Measurements from ENCODE around the gene PLXNB3. TPM values are rescaled to one million over a fixed set of nuclear protein-coding genes. Genes with fewer than 3 reads are reported as not detected.
"Not testable (repeated sequence)": the region's sequence is repeated elsewhere in the genome, so short reads cannot be mapped to it uniquely, and the experiment has no call there.

Gene PLXNB3
- polyA plus RNA-seq, 1 donor from 2014 or later: 0.48 TPM

GRCh38 chrX:153742796-153743467, 21.1 kb upstream of the PLXNB3 start:
- not testable (repeated sequence) for H3K9me3 ChIP-seq (ENCODE audit: low read length); H3K79me2 ChIP-seq (replicated peaks; ENCODE audit: insufficient read depth, low read length); H3K36me3 ChIP-seq (ENCODE audit: insufficient read depth, low read length); H4K20me1 ChIP-seq (ENCODE audit: insufficient read depth); H3K9ac ChIP-seq (ENCODE audit: low read length); H3K27me3 ChIP-seq (ENCODE audit: insufficient read depth, low read depth, low read length); H2AFZ ChIP-seq (ENCODE audit: low read depth, low read length); H3K4me2 ChIP-seq (ENCODE audit: low read length); H3K9me2 ChIP-seq (ENCODE audit: insufficient read depth, low read length); H3K4me3 ChIP-seq (ENCODE audit: low read length); H3K27ac ChIP-seq (ENCODE audit: low read length); H3F3A ChIP-seq (ENCODE audit: insufficient read depth, low read length, poor library complexity, severe bottlenecking)

DNA sequence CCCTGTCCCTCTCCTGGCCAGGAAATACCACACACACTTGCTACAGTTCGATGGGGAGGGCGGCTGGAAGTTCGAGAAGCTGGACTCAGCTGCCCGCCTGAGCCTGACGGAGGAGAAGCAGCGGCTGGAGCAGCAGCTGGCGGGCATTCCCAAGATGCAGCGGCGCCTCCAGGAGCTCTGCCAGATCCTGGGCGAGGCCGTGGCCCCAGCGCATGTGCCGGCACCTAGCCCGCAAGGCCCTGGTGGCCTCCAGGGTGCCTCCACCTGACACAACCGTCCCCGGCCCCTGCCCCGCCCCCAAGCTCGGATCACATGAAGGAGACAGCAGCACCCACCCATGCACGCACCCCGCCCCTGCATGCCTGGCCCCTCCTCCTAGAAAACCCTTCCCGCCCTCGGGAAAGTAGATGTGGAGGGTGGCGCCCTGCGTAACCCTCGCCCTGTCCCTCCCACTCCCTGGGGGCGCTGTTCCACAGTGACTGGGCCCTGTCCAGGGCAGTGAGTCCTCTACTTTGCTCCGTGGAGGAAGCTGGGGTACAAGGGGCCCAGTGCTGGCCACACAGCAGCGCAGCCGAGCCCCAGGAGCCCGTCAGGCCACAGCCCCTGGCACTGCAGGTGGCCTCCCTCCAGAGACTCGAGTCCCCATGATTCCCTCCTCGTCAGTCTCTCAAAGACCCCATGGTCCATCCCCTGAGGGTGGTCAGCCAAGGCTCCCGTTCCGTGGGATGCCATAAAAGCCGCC, 20.4 kb upstream of the PLXNB3 start:
- not testable (repeated sequence) for H3K79me2 ChIP-seq (replicated peaks; ENCODE audit: insufficient read depth, low read length); H3K4me3 ChIP-seq (ENCODE audit: low read length); H3K9me3 ChIP-seq (ENCODE audit: low read length); H3K9ac ChIP-seq (ENCODE audit: low read length); H2AFZ ChIP-seq (ENCODE audit: low read depth, low read length); H4K20me1 ChIP-seq (ENCODE audit: insufficient read depth); H3K36me3 ChIP-seq (ENCODE audit: insufficient read depth, low read length); H3K9me2 ChIP-seq (ENCODE audit: insufficient read depth, low read length); H3K4me2 ChIP-seq (ENCODE audit: low read length); H3K27ac ChIP-seq (ENCODE audit: low read length); H3F3A ChIP-seq (ENCODE audit: insufficient read depth, low read length, poor library complexity, severe bottlenecking); H3K27me3 ChIP-seq (ENCODE audit: insufficient read depth, low read depth, low read length)

- H4K20me1 ChIP-seq (ENCODE audit: insufficient read depth): no peaks in the 10 kb centered on the region
- H3F3A ChIP-seq (ENCODE audit: insufficient read depth, low read length, poor library complexity, severe bottlenecking): no peaks in the 10 kb centered on the region
- no peak overlapping the region for H3K4me3 ChIP-seq (ENCODE audit: low read length)
- H2AFZ ChIP-seq (ENCODE audit: low read depth, low read length): no peak overlapping the region
- no peaks in the 10 kb centered on the region for H3K79me2 ChIP-seq (replicated peaks; ENCODE audit: insufficient read depth, low read length)
- no peaks in the 10 kb centered on the region for H3K36me3 ChIP-seq (ENCODE audit: insufficient read depth, low read length)
- H3K27me3 ChIP-seq (ENCODE audit: insufficient read depth, low read depth, low read length): no peaks in the 10 kb centered on the region
- H3K9ac ChIP-seq (ENCODE audit: low read length): no peak overlapping the region
- no peak for TF ChIP-seq RAD21 (conservative IDR thresholded peaks at IDR 0.05)
- no peak for TF ChIP-seq MXI1 (conservative IDR thresholded peaks at IDR 0.05; ENCODE audit: poor library complexity, severe bottlenecking)
- peak; percentile 28 for TF ChIP-seq SMC3 (conservative IDR thresholded peaks at IDR 0.05; ENCODE audit: poor library complexity)
- TF ChIP-seq POLR2AphosphoS5 (IDR thresholded peaks at IDR 0.05): no peak
- no peaks in the 10 kb centered on the region for H3K9me3 ChIP-seq (ENCODE audit: low read length)
- H3K9me2 ChIP-seq (ENCODE audit: insufficient read depth, low read length): no peaks in the 10 kb centered on the region
- H3K27ac ChIP-seq (ENCODE audit: low read length): no peak overlapping the region
- no peak overlapping the region for H3K4me2 ChIP-seq (ENCODE audit: low read length)
Measured at GRCh38 chrX:153744210-153745066, 19.6 kb upstream of the PLXNB3 start.

DNA sequence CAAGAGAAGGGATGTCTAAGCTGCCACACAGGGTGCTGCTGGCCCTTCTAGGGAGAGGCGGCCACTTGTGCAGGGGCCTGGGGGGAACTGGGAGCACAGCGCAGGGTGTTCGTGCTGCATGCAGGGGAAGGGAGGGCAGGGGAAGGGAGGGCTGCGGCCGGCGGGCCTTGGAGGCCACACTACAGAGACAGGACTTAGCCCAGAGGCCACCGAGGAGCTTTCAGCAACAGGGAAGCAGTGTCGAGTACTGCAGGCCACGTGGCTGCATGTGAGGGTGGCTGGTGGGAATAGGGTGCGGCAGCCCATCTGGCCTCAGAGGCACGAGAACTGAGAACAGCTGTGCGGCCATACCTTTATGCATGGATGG, 19.0 kb upstream of the PLXNB3 start:
- not testable (repeated sequence) for H3K4me3 ChIP-seq (ENCODE audit: low read length)

More for the DNA sequence above, 19.0 kb upstream of the PLXNB3 start:
- not testable (repeated sequence) for H3K9me2 ChIP-seq (ENCODE audit: insufficient read depth, low read length); H3K27ac ChIP-seq (ENCODE audit: low read length); H3K9ac ChIP-seq (ENCODE audit: low read length); H2AFZ ChIP-seq (ENCODE audit: low read depth, low read length); H3K79me2 ChIP-seq (replicated peaks; ENCODE audit: insufficient read depth, low read length); H3K9me3 ChIP-seq (ENCODE audit: low read length); H3F3A ChIP-seq (ENCODE audit: insufficient read depth, low read length, poor library complexity, severe bottlenecking); H4K20me1 ChIP-seq (ENCODE audit: insufficient read depth); H3K4me2 ChIP-seq (ENCODE audit: low read length); H3K36me3 ChIP-seq (ENCODE audit: insufficient read depth, low read length); H3K27me3 ChIP-seq (ENCODE audit: insufficient read depth, low read depth, low read length)

All from neural cell (in vitro differentiated cells).